Stimulated activated naive CD8-positive, alpha-beta T cell treated with anti-CD3 and anti-CD28 coated beads, Interleukin-15, amount 100 ng/mL, for 72 hours (primary cell): Measurements from ENCODE around the gene AMY2B.
"Not testable (repeated sequence)": the region's sequence is repeated elsewhere in the genome, so short reads cannot be mapped to it uniquely, and the experiment has no call there.

Source experiments
- ATAC-seq: fragments of 150-1000 bp; cut with Tn5 transposase; 2 replicates; pipeline ENCODE4 v1.10.0; 2021; ENCODE audit warnings: mild to moderate bottlenecking, moderate library complexity
- DNase-seq, 2 donors: peaks; one replicate each; pipeline ENCODE4 v3.0.0; 2021 to 2022
- H3K27ac Mint-ChIP-seq, 2 donors: one replicate each; pipeline ENCODE4 v1.8.0; 2022; ENCODE audit warnings: mild to moderate bottlenecking in 2 of 2, mixed read lengths in 2 of 2, moderate library complexity in 2 of 2
- H3K27me3 Mint-ChIP-seq: one replicate; pipeline ENCODE4 v1.8.0; 2022; ENCODE audit warnings: mixed read lengths
- H3K4me1 Mint-ChIP-seq: one replicate; pipeline ENCODE4 v1.8.0; 2022; ENCODE audit warnings: mild to moderate bottlenecking, mixed read lengths
- H3K4me3 Mint-ChIP-seq, 2 donors: one replicate each; pipeline ENCODE4 v1.8.0; 2022; ENCODE audit warnings: mild to moderate bottlenecking in 2 of 2, mixed read lengths in 2 of 2, moderate library complexity in 1 of 2
- H3K9me3 Mint-ChIP-seq, 2 donors: one replicate each; pipeline ENCODE4 v1.8.0; 2022; ENCODE audit warnings: mixed read lengths in 2 of 2

Gene AMY2B

GRCh38 chr1:103576784-103577183 is 5.4 kb downstream of the AMY2B start:
- not testable (repeated sequence) for ATAC-seq, DNase-seq, H3K27me3 Mint-ChIP-seq, H3K27ac Mint-ChIP-seq, H3K9me3 Mint-ChIP-seq, H3K4me1 Mint-ChIP-seq, H3K4me3 Mint-ChIP-seq

- no peaks in the 10 kb centered on the region for H3K4me1 Mint-ChIP-seq
- H3K9me3 Mint-ChIP-seq, result peaks cover 0 to 4% of the 10 kb centered on the region in 2 donors
- no peak for DNase-seq
- no peak for ATAC-seq
- no peak overlapping the region for H3K4me3 Mint-ChIP-seq
- no peak overlapping the region for H3K27ac Mint-ChIP-seq
- H3K27me3 Mint-ChIP-seq, result no peaks in the 10 kb centered on the region
Measured at GRCh38 chr1:103582464-103582863, 11.1 kb downstream of the AMY2B start.

- H3K27ac Mint-ChIP-seq, result no peak overlapping the region
- DNase-seq, result no peak
- no peak for ATAC-seq
- H3K4me3 Mint-ChIP-seq, result no peak overlapping the region
- no peaks in the 10 kb centered on the region for H3K4me1 Mint-ChIP-seq
- no peaks in the 10 kb centered on the region for H3K27me3 Mint-ChIP-seq
- peaks cover 5 to 8% of the 10 kb centered on the region in 2 donors for H3K9me3 Mint-ChIP-seq
Measured at GRCh38 chr1:103583887-103584286, 12.5 kb downstream of the AMY2B start.

- Mint-ChIP-seq H3K9me3 (peaks cover 12% of the 10 kb centered on the region in 2 donors), H3K27me3 (no peaks in the 10 kb centered on the region), H3K27ac (no peak overlapping the region), H3K4me3 (no peak overlapping the region), H3K4me1 (no peaks in the 10 kb centered on the region)
- ATAC-seq (no peak), DNase-seq (no peak)
Measured at GRCh38 chr1:103584537-103584936, 13.1 kb downstream of the AMY2B start.

GRCh38 chr1:103602740-103603139 is 31.4 kb downstream of the AMY2B start:
- H3K27ac Mint-ChIP-seq, DNase-seq, ATAC-seq, H3K4me3 Mint-ChIP-seq, H3K27me3 Mint-ChIP-seq, H3K9me3 Mint-ChIP-seq, H3K4me1 Mint-ChIP-seq: not testable (repeated sequence)

GRCh38 chr1:103616362-103616761 is 45.0 kb downstream of the AMY2B start:
- DNase-seq (no peak), ATAC-seq (no peak)
- no peaks in the 10 kb centered on the region for H3K4me1 Mint-ChIP-seq
- H3K4me3 Mint-ChIP-seq, result no peak overlapping the region
- H3K27me3 Mint-ChIP-seq, result no peaks in the 10 kb centered on the region
- no peaks in the 10 kb centered on the region for H3K9me3 Mint-ChIP-seq
- H3K27ac Mint-ChIP-seq, result no peak overlapping the region

GRCh38 chr1:103616994-103617477 is 45.6 kb downstream of the AMY2B start, which contains the start of gene AMY2A:
Gene AMY2A, plus strand, starts transcription at chr1:103617427. Its CDS starts 14 bp downstream, at chr1:103617441.
- not testable (repeated sequence) for DNase-seq, H3K9me3 Mint-ChIP-seq, H3K27ac Mint-ChIP-seq, H3K27me3 Mint-ChIP-seq, H3K4me1 Mint-ChIP-seq, ATAC-seq, H3K4me3 Mint-ChIP-seq

GRCh38 chr1:103627436-103627835 is 56.0 kb downstream of the AMY2B start:
- H3K9me3 Mint-ChIP-seq, H3K27ac Mint-ChIP-seq, ATAC-seq, H3K4me1 Mint-ChIP-seq, DNase-seq, H3K4me3 Mint-ChIP-seq, H3K27me3 Mint-ChIP-seq: not testable (repeated sequence)
